B cell (primary cell): ENCODE results near the gene CLCF1. TPM values are rescaled to one million over a fixed set of nuclear protein-coding genes. Genes with fewer than 3 reads are reported as not detected.

Source experiments
- ATAC-seq: fragments of 200-7000 bp; cut with Tn5 transposase; one replicate; pipeline ENCODE4 v1.10.0; 2021; ENCODE audit warnings: low read depth, mild to moderate bottlenecking, moderate number of reproducible peaks, moderate library complexity
- CTCF ChIA-PET: fragments of 350-600 bp; sonication (Branson Sonifier 250); formaldehyde crosslinking; loops from one replicate; lab custom pipeline; 2021; ENCODE audit warnings: antibody characterized with exemption, inconsistent platforms; lab: Charles Lee
- POLR2A ChIA-PET: fragments of 350-600 bp; sonication (Branson Sonifier 250); formaldehyde crosslinking; loops from one replicate; lab custom pipeline; 2021; ENCODE audit warnings: antibody characterized with exemption; lab: Charles Lee
- DNase-seq: peaks from one replicate; pipeline ENCODE4 v3.0.0; 2013
- H2AFZ ChIP-seq: 2 replicates; pipeline ENCODE4 v1.6.1; 2012; ENCODE audit warnings: mild to moderate bottlenecking, low read depth, low read length; ENCODE audit not compliant: insufficient read depth, poor library complexity, severe bottlenecking
- H3K27ac ChIP-seq, 2 donors: 1 replicate in 1 of 2; 2 replicates in 1 of 2; pipeline ENCODE4 v1.5.1; 2012 to 2013; ENCODE audit warnings: low read length in 2 of 2, mild to moderate bottlenecking in 2 of 2, moderate library complexity in 1 of 2
- H3K27me3 ChIP-seq, 4 experiments: fragments of 200-600 bp in 1 of 4; sonication (generic) in 1 of 4; replicated peaks in 1 of 4; 1 replicate in 2 of 4; 2 replicates in 2 of 4; pipeline versions ENCODE4 v1.6.1 to v1.7.0; 2013 to 2016; ENCODE audit warnings: low read length in 3 of 4, mild to moderate bottlenecking in 2 of 4, mixed read lengths in 1 of 4, moderate library complexity in 1 of 4; ENCODE audit not compliant: insufficient read depth in 4 of 4, control insufficient read depth in 3 of 4; ENCODE audit errors: control extremely low read depth in 1 of 4
- H3K36me3 ChIP-seq, 2 experiments: replicated peaks in 1 of 2; 1 replicate in 1 of 2; 2 replicates in 1 of 2; pipeline versions ENCODE4 v1.6.1 to v1.7.1; 2013; ENCODE audit warnings: low read length in 1 of 2; ENCODE audit not compliant: insufficient read depth in 2 of 2, control insufficient read depth in 1 of 2; ENCODE audit errors: control extremely low read depth in 1 of 2, extremely low read depth in 1 of 2
- H3K4me1 ChIP-seq, 2 donors: fragments of 200-600 bp in 1 of 2; sonication (generic) in 1 of 2; 1 replicate in 1 of 2; 2 replicates in 1 of 2; pipeline versions ENCODE4 v1.5.1 to v1.6.1; 2013 to 2017; ENCODE audit warnings: low read length in 2 of 2; ENCODE audit not compliant: control insufficient read depth in 2 of 2, insufficient read depth in 2 of 2
- H3K4me2 ChIP-seq: replicated peaks from 2 replicates; pipeline ENCODE3; 2012; ENCODE audit warnings: mild to moderate bottlenecking, low read depth, low read length; ENCODE audit not compliant: poor library complexity, severe bottlenecking
- H3K4me3 ChIP-seq, 5 experiments: fragments of 200-600 bp in 1 of 5; sonication (generic) in 1 of 5; 1 replicate in 3 of 5; 2 replicates in 2 of 5; pipeline versions ENCODE4 v1.5.1 to v1.7.0; 2011 to 2016; ENCODE audit warnings: low read length in 4 of 5, mild to moderate bottlenecking in 4 of 5, low read depth in 2 of 5, control low read depth in 1 of 5, moderate library complexity in 1 of 5; ENCODE audit not compliant: insufficient read depth in 1 of 5; ENCODE audit errors: control extremely low read depth in 1 of 5, extremely low read depth in 1 of 5
- H3K79me2 ChIP-seq: fragments of 200-600 bp; sonication (generic); one replicate; pipeline ENCODE4 v1.6.0; 2016; ENCODE audit warnings: low read length; ENCODE audit not compliant: control insufficient read depth, insufficient read depth
- H3K9ac ChIP-seq: fragments of 200-600 bp; sonication (generic); 2 replicates; pipeline ENCODE4 v1.6.1; 2017; ENCODE audit warnings: mild to moderate bottlenecking, low read length, moderate library complexity
- H3K9me3 ChIP-seq, 3 donors: one replicate each; pipeline versions ENCODE4 v1.6.1 to v1.7.1; 2013; ENCODE audit warnings: low read length in 2 of 3; ENCODE audit not compliant: control insufficient read depth in 2 of 3, insufficient read depth in 1 of 3; ENCODE audit errors: control extremely low read depth in 1 of 3
- H4K20me1 ChIP-seq: 2 replicates; pipeline ENCODE4 v1.6.0; 2012; ENCODE audit warnings: mild to moderate bottlenecking, low read length; ENCODE audit not compliant: insufficient read depth, control insufficient read depth, poor library complexity, severe bottlenecking
- H3K27ac Mint-ChIP-seq: one replicate; pipeline ENCODE4 v1.8.0; 2021; ENCODE audit warnings: mixed read lengths
- H3K27me3 Mint-ChIP-seq: one replicate; pipeline ENCODE4 v1.8.0; 2021; ENCODE audit warnings: mixed read lengths
- H3K4me1 Mint-ChIP-seq: one replicate; pipeline ENCODE4 v1.8.0; 2021; ENCODE audit warnings: mixed read lengths
- H3K4me3 Mint-ChIP-seq: one replicate; pipeline ENCODE4 v1.8.0; 2021; ENCODE audit warnings: mixed read lengths
- H3K9me3 Mint-ChIP-seq: one replicate; pipeline ENCODE4 v1.8.0; 2022; ENCODE audit warnings: mixed read lengths; ENCODE audit not compliant: insufficient read depth
- CTCF ChIP-seq: fragments of 200-600 bp; IDR thresholded peaks from one replicate; pipeline ENCODE4 v1.8.0; 2022; ENCODE audit warnings: antibody characterized with exemption, mild to moderate bottlenecking
- EZH2 ChIP-seq: IDR thresholded peaks from 2 replicates; pipeline ENCODE4 v1.6.1; 2012; ENCODE audit warnings: borderline replicate concordance, low read depth, mild to moderate bottlenecking, moderate library complexity, low read length; ENCODE audit not compliant: insufficient read depth, poor library complexity, severe bottlenecking
- WGBS: methylation state at CpG from one replicate; pipeline ENCODE4 v1.1.5; 2013; ENCODE audit warnings: missing lambda C conversion rate; ENCODE audit not compliant: insufficient coverage; 5-methylcytosine and 5-hydroxymethylcytosine counted together
- intact Hi-C: fragments of 100-400 bp; cut with micrococcal nuclease; formaldehyde crosslinking; loops from one replicate; pipeline ENCODE4 v1.10.0; 2022
- polyA plus RNA-seq: library from polyadenylated mRNA; depleted of rRNA; stranded (reverse); fragments of >200 nt; gene quantifications from 2 replicates; pipeline ENCODE4 v1.2.3, GENCODE V29; 2012
- total RNA-seq, 2 donors: library from RNA; stranded (reverse); fragments of 120-200 nt in 1 of 2; gene quantifications; 1 replicate in 1 of 2; 2 replicates in 1 of 2; pipeline versions ENCODE4 v1.2.3 to v1.2.4, GENCODE V29; 2013 to 2022

Gene CLCF1
- total and polyA plus RNA-seq, 2 donors (not counting 1 experiment from before 2014, with no cell fraction given): 29.1 to 44.6 TPM

- WGBS: 73% methylated on average over 17 of the region's 18 CpGs
- peaks cover 87 to 93% of the 10 kb centered on the region in 2 donors for H3K4me1 ChIP-seq
- ATAC-seq (no peak), DNase-seq (no peak)
- POLR2A ChIA-PET: interaction anchor here (1.0 to 4.2 kb wide), 6 partner anchors 13 to 77 kb away, joined by 5 to 78 read pairs (median 10); partner anchors contain the start of genes PTPRCAP, RPS6KB2 and TMEM134
- peak overlapping the region; percentile 72 for H3K4me3 Mint-ChIP-seq
- no peak overlapping the region for H2AFZ ChIP-seq
- intact Hi-C loops: loop anchor here (10.0 kb wide), 1 partner anchor 178 kb away; the partner anchor contains the start of gene GSTP1
- peaks cover 81% of the 10 kb centered on the region for H3K4me1 Mint-ChIP-seq
- peaks cover 78% of the 10 kb centered on the region for H3K79me2 ChIP-seq
- CTCF ChIA-PET: interaction anchor here (0.8 to 3.4 kb wide), 7 partner anchors 9 to 66 kb away, joined by 3 to 18 read pairs (median 4); partner anchors contain the start of genes CARNS1 and PTPRCAP
- H3K4me3 ChIP-seq: peak overlapping the region in 4 of 5 experiments; percentile 7 to 96 (median 36)
- H3K9me3 ChIP-seq: peaks cover 0 to 2% (median 0%) of the 10 kb centered on the region in 3 donors
- peak overlapping the region; percentile 34 to 83 for H3K27ac ChIP-seq
- peak overlapping the region; percentile 100 for H3K27ac Mint-ChIP-seq
- peak overlapping the region; percentile 89 for H3K9ac ChIP-seq
- H3K9me3 Mint-ChIP-seq: no peaks in the 10 kb centered on the region
- peaks cover 47% of the 10 kb centered on the region for H4K20me1 ChIP-seq
- no peaks in the 10 kb centered on the region for H3K27me3 Mint-ChIP-seq
- peaks cover 0 to 49% of the 10 kb centered on the region in 2 experiments for H3K36me3 ChIP-seq
- TF ChIP-seq CTCF: no peak
- TF ChIP-seq EZH2: no peak
- H3K4me2 ChIP-seq: peak overlapping the region; percentile 89
- no peaks in the 10 kb centered on the region for H3K27me3 ChIP-seq
Measured at GRCh38 chr11:67406420-67406968, 33.1 kb upstream of the CLCF1 start.
